ENCODE measurements around the gene CLEC18A.

DNA sequence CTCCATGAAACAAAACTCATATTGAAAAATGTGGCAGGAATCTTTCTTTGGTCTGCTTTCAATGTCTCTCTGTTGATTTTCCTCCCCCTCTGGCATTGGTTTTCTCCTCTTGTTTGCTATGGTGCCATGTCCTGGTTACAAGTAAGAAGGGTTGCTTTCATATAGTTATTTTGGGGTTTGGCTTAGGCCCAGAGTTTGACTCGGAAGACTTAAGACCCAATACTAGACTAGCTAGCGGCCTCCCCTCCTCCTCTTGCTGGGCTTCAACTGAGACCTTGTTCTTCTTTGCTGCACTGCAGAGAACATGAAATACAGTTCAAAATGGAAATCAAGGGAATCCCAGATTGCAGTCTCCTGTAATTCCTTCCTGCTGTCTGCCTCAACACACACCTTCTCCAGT lies 30.0 kb upstream of the CLEC18A start:
- TF ChIP-seq, protein P1, sequence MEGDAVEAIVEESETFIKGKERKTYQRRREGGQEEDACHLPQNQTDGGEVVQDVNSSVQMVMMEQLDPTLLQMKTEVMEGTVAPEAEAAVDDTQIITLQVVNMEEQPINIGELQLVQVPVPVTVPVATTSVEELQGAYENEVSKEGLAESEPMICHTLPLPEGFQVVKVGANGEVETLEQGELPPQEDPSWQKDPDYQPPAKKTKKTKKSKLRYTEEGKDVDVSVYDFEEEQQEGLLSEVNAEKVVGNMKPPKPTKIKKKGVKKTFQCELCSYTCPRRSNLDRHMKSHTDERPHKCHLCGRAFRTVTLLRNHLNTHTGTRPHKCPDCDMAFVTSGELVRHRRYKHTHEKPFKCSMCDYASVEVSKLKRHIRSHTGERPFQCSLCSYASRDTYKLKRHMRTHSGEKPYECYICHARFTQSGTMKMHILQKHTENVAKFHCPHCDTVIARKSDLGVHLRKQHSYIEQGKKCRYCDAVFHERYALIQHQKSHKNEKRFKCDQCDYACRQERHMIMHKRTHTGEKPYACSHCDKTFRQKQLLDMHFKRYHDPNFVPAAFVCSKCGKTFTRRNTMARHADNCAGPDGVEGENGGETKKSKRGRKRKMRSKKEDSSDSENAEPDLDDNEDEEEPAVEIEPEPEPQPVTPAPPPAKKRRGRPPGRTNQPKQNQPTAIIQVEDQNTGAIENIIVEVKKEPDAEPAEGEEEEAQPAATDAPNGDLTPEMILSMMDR (IDR thresholded peaks at IDR 0.05) = no peak
- TF ChIP-seq POLR2A (IDR thresholded peaks at IDR 0.05) = no peak
